GM12892 (cell line): Measurements from ENCODE around the gene TRIM54.

ENCODE experiments used
- DNase-seq: peaks from one replicate; pipeline ENCODE4 v3.0.0; 2011; ENCODE audit not compliant: insufficient read length
- FAIRE-seq: peaks from 2 replicates; lab custom pipeline; 2011; peaks lifted over from hg19 to GRCh38; lab: Jason Lieb, UNC
- POLR2A ChIP-seq: IDR thresholded peaks from 2 replicates; pipeline ENCODE4 v1.6.1; 2011; ENCODE audit warnings: low read depth, low read length, control low read depth
- POLR2AphosphoS5 ChIP-seq: IDR thresholded peaks from 2 replicates; pipeline ENCODE4 v1.6.1; 2011; ENCODE audit warnings: low read depth, low read length, control low read depth
- TAF1 ChIP-seq: IDR thresholded peaks from 2 replicates; pipeline ENCODE4 v1.6.1; 2011; ENCODE audit warnings: low read depth, mild to moderate bottlenecking, control low read depth, low read length, borderline replicate concordance

Gene TRIM54

GRCh38 chr2:27356382-27357181 is 74.4 kb downstream of the TRIM54 start, which contains the start of gene GTF3C2:
Gene GTF3C2 (minus strand): TSS chr2:27356764. CDS start chr2:27343554, 13,210 bp downstream.
- peak; percentile 70 for TF ChIP-seq POLR2A
- peak; percentile 30; the same call in 1 of the 2 replicates for TF ChIP-seq TAF1
- TF ChIP-seq POLR2AphosphoS5, result peak; percentile 85
- peak; percentile 77 for DNase-seq
- peak; percentile 88 for FAIRE-seq
